OCI-LY1 (cell line): Measurements from ENCODE around the gene TTC21A.

Source experiments
- H2AFZ ChIP-seq: fragments of 200-600 bp; sonication (generic), shearing (Covaris generic); 2 replicates; pipeline ENCODE4 v1.6.0; 2014; ENCODE audit warnings: antibody characterized with exemption, mild to moderate bottlenecking, low read length
- H3F3A ChIP-seq: fragments of 200-600 bp; sonication (generic), shearing (Covaris generic); 2 replicates; pipeline ENCODE4 v1.6.0; 2014; ENCODE audit warnings: mild to moderate bottlenecking, antibody characterized with exemption, low read length, moderate library complexity; ENCODE audit not compliant: insufficient read depth
- H3K27ac ChIP-seq: fragments of 200-600 bp; sonication (generic); 2 replicates; pipeline ENCODE4 v1.5.1; 2014; ENCODE audit warnings: low read length, mixed run types, mild to moderate bottlenecking, low read depth; ENCODE audit not compliant: poor library complexity, severe bottlenecking
- H3K27me3 ChIP-seq: fragments of 200-600 bp; sonication (generic); 2 replicates; pipeline ENCODE4 v1.6.0; 2014; ENCODE audit warnings: antibody characterized with exemption, mild to moderate bottlenecking, low read length, moderate library complexity; ENCODE audit not compliant: insufficient read depth
- H3K36me3 ChIP-seq: fragments of 200-600 bp; sonication (generic); 2 replicates; pipeline ENCODE4 v1.6.1; 2014; ENCODE audit warnings: mild to moderate bottlenecking, antibody characterized with exemption, low read length, moderate library complexity, mixed read lengths; ENCODE audit not compliant: insufficient read depth
- H3K4me1 ChIP-seq: fragments of 200-600 bp; sonication (generic); 2 replicates; pipeline ENCODE4 v1.5.1; 2014; ENCODE audit warnings: mild to moderate bottlenecking, low read length, moderate library complexity; ENCODE audit not compliant: insufficient read depth, severe bottlenecking
- H3K4me2 ChIP-seq: fragments of 200-600 bp; sonication (generic), shearing (Covaris generic); 2 replicates; pipeline ENCODE4 v1.6.1; 2014; ENCODE audit warnings: low read length
- H3K4me3 ChIP-seq: fragments of 200-600 bp; sonication (generic); 2 replicates; pipeline ENCODE4 v1.5.1; 2014; ENCODE audit warnings: low read length, low read depth, mild to moderate bottlenecking, mixed read lengths; ENCODE audit not compliant: poor library complexity, severe bottlenecking
- H3K79me2 ChIP-seq: fragments of 200-600 bp; shearing (Covaris generic); 2 replicates; pipeline ENCODE4 v1.6.1; 2016; ENCODE audit warnings: mixed run types, low read length, mixed read lengths; ENCODE audit not compliant: insufficient read depth
- H3K9ac ChIP-seq: fragments of 200-600 bp; sonication (generic), shearing (Covaris generic); 2 replicates; pipeline ENCODE4 v1.6.1; 2014; ENCODE audit warnings: mild to moderate bottlenecking, low read length, mixed read lengths
- H3K9me2 ChIP-seq: fragments of 200-600 bp; sonication (generic), shearing (Covaris generic); 2 replicates; pipeline ENCODE4 v1.6.1; 2014; ENCODE audit warnings: low read depth, mild to moderate bottlenecking, low read length, mixed read lengths
- H3K9me3 ChIP-seq: fragments of 200-600 bp; shearing (Covaris generic); 2 replicates; pipeline ENCODE4 v1.6.1; 2014; ENCODE audit warnings: low read length, mixed read lengths
- H4K20me1 ChIP-seq: fragments of 200-600 bp; sonication (generic), shearing (Covaris generic); 2 replicates; pipeline ENCODE4 v1.6.0; 2016; ENCODE audit warnings: mild to moderate bottlenecking, low read length; ENCODE audit not compliant: insufficient read depth
- CTCF ChIP-seq: fragments of 200-600 bp; sonication (generic), shearing (Covaris generic); IDR thresholded peaks from 2 replicates; pipeline ENCODE4 v1.5.1; 2017; ENCODE audit warnings: mild to moderate bottlenecking, antibody characterized with exemption, low read length, moderate library complexity, mixed read lengths
- EZH2 ChIP-seq: fragments of 200-600 bp; sonication (generic), shearing (Covaris generic); IDR thresholded peaks from 2 replicates; pipeline ENCODE4 v1.8.0; 2017; ENCODE audit warnings: borderline replicate concordance, mixed run types, mild to moderate bottlenecking, antibody characterized with exemption, low read length, moderate library complexity, mixed read lengths

TTC21A gene

GRCh38 chr3:39141171-39141995 lies 33.9 kb downstream of the TTC21A start:
- Histone ChIP-seq H3K4me2 (no peak overlapping the region), H3K9me2 (no peaks in the 10 kb centered on the region), H3K9me3 (no peaks in the 10 kb centered on the region), H3F3A (no peaks in the 10 kb centered on the region), H3K9ac (no peak overlapping the region), H3K79me2 (no peaks in the 10 kb centered on the region), H3K27me3 (no peaks in the 10 kb centered on the region), H3K27ac (peak overlapping the region; percentile 66), H4K20me1 (no peaks in the 10 kb centered on the region), H3K4me3 (no peak overlapping the region), H2AFZ (no peak overlapping the region), H3K36me3 (peaks cover 56% of the 10 kb centered on the region), H3K4me1 (peaks cover 25% of the 10 kb centered on the region)
- no peak for TF ChIP-seq CTCF
- no peak for TF ChIP-seq EZH2

GRCh38 chr3:39142067-39142466 lies 34.6 kb downstream of the TTC21A start:
- H3K9ac ChIP-seq: no peak overlapping the region
- H3K4me3 ChIP-seq: no peak overlapping the region
- TF ChIP-seq EZH2: no peak
- TF ChIP-seq CTCF: no peak
- no peaks in the 10 kb centered on the region for H3K79me2 ChIP-seq
- no peaks in the 10 kb centered on the region for H3F3A ChIP-seq
- no peak overlapping the region for H2AFZ ChIP-seq
- no peaks in the 10 kb centered on the region for H4K20me1 ChIP-seq
- no peaks in the 10 kb centered on the region for H3K9me2 ChIP-seq
- no peak overlapping the region for H3K4me2 ChIP-seq
- no peaks in the 10 kb centered on the region for H3K27me3 ChIP-seq
- H3K36me3 ChIP-seq: peaks cover 56% of the 10 kb centered on the region
- peak overlapping the region; percentile 66 for H3K27ac ChIP-seq
- H3K9me3 ChIP-seq: no peaks in the 10 kb centered on the region
- peaks cover 32% of the 10 kb centered on the region for H3K4me1 ChIP-seq

- Histone ChIP-seq H2AFZ (no peak overlapping the region), H3F3A (no peaks in the 10 kb centered on the region), H3K27me3 (no peaks in the 10 kb centered on the region), H3K36me3 (peaks cover 56% of the 10 kb centered on the region), H3K4me1 (peaks cover 44% of the 10 kb centered on the region), H3K4me3 (no peak overlapping the region), H3K27ac (no peak overlapping the region), H3K9me2 (no peaks in the 10 kb centered on the region), H3K79me2 (no peaks in the 10 kb centered on the region), H3K4me2 (no peak overlapping the region), H3K9me3 (no peaks in the 10 kb centered on the region), H4K20me1 (no peaks in the 10 kb centered on the region), H3K9ac (no peak overlapping the region)
- TF ChIP-seq EZH2 (no peak), CTCF (no peak)
These were observed 35.8 kb downstream of the TTC21A start for GRCh38 chr3:39143051-39143885.
